Measurements from ENCODE around the gene TNS3. TPM values are rescaled to one million over a fixed set of nuclear protein-coding genes. Genes with fewer than 3 reads are reported as not detected.

Gene TNS3
- total RNA-seq, 4 donors from 2014 or later = 6.6 to 16.0 (median 9.6) TPM

DNA sequence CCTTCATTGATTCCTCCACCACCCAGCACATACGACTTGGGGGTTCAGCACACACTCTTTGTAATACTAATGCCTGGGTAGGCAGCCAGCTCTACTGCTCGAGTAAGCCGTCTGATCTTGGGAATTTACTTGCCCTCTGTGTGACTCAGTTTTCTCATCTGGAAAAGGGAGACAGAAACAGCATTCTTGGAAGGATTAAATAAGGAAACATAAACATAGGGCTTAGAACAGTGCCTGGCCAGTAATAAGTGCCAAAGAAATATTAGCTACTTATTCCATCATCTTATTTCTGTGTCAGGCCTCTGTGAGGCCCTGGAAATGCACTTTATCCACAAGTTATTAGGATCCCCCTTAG, 130.1 kb downstream of the TNS3 start:
- peak overlapping the region in 1 of 4 donors; percentile 59 for H3K27ac ChIP-seq
- TF ChIP-seq, protein P1, sequence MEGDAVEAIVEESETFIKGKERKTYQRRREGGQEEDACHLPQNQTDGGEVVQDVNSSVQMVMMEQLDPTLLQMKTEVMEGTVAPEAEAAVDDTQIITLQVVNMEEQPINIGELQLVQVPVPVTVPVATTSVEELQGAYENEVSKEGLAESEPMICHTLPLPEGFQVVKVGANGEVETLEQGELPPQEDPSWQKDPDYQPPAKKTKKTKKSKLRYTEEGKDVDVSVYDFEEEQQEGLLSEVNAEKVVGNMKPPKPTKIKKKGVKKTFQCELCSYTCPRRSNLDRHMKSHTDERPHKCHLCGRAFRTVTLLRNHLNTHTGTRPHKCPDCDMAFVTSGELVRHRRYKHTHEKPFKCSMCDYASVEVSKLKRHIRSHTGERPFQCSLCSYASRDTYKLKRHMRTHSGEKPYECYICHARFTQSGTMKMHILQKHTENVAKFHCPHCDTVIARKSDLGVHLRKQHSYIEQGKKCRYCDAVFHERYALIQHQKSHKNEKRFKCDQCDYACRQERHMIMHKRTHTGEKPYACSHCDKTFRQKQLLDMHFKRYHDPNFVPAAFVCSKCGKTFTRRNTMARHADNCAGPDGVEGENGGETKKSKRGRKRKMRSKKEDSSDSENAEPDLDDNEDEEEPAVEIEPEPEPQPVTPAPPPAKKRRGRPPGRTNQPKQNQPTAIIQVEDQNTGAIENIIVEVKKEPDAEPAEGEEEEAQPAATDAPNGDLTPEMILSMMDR (IDR thresholded peaks at IDR 0.05) = no peak
- TF ChIP-seq POLR2A (IDR thresholded peaks at IDR 0.05) = no peak
- H3K4me3 ChIP-seq = no peak overlapping the region
- no peaks in the 10 kb centered on the region for H3K36me3 ChIP-seq
- WGBS, 2 donors = 26 to 34% methylated on average over 3 of the region's 3 CpGs
- H3K4me1 ChIP-seq = peaks cover 0 to 34% (median 13%) of the 10 kb centered on the region in 3 donors
- H3K27me3 ChIP-seq = peaks cover 0 to 3% (median 0%) of the 10 kb centered on the region in 4 donors
- no peaks in the 10 kb centered on the region for H3K9me3 ChIP-seq
- DNase-seq = no peak
- intact Hi-C loops (cut with DNase I) = no loop called here

DNA sequence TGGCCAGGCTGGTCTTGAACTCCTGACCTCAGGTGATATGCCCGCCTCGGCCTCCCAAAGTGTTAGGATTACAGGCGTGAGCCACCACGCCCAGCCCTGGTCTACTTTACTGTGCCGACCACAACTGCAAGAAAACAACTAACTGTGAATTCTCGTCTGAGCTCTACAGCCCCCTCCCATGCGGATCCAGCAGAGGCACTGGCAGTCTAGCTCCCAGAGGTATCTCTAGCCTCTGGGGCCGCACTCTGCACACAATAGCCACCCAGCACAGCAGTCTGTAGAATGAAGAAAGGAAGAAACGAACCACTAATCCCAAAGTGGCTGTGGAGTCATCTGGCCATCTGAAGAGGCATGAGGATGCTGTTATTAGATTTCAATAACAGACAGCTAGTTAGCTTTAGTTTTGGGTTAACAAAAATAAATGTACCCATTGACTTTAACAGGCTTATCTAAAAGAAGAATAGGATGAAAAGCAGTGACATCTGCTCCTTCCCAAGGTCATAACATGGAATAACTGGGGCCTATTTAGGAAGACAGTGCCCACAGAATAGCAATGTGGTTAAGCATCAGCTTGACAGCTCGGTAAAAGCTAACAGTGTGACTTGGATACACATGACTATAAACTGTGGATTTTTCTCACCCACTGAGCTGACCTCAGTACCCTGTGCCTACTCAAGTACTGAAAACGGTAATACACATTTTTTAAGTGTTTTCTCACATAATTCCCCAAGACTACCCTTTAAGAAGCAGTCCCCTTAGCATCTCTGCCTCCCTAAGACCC, 131.9 kb downstream of the TNS3 start:
- Histone ChIP-seq H3K27me3 (peaks cover 0 to 3% (median 0%) of the 10 kb centered on the region in 4 donors), H3K27ac (no peak overlapping the region), H3K9me3 (no peaks in the 10 kb centered on the region), H3K4me1 (peaks cover 0 to 34% (median 13%) of the 10 kb centered on the region in 3 donors), H3K36me3 (no peaks in the 10 kb centered on the region), H3K4me3 (no peak overlapping the region)
- 70 to 79% methylated on average over 2 to 10 of the region's 11 CpGs for WGBS, 2 donors
- intact Hi-C loops (cut with DNase I) = loop anchor here (10.0 kb wide), 1 partner anchor 365 kb away; no protein-coding TSS in a partner anchor
- TF ChIP-seq, protein P1 (IDR thresholded peaks at IDR 0.05) = no peak
- TF ChIP-seq POLR2A (IDR thresholded peaks at IDR 0.05) = no peak
- DNase-seq = no peak

DNA sequence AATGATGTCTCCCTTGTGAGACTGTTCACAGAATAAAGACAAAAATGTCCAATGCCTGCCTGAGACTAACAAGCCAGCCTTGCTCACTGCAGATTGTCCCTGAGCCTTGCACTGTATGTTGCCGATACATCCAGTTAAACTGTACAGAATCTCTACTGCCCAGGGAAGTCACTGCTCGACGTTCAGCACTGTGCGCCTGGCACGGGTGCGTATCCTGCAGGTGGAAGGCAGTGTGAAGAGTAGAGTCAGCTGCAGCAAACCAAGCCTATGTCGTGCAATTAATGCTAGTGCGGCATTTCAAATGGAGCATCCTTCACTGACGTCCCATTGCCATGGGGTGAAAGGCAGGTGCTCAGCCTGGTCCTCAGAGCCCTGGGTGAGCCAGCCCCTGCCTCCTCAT, 132.9 kb downstream of the TNS3 start:
- H3K27ac ChIP-seq = no peak overlapping the region
- no peaks in the 10 kb centered on the region for H3K36me3 ChIP-seq
- no peaks in the 10 kb centered on the region for H3K9me3 ChIP-seq
- H3K4me3 ChIP-seq = no peak overlapping the region
- intact Hi-C loops (cut with DNase I) = loop anchor here (10.0 kb wide), 1 partner anchor 366 kb away; no protein-coding TSS in a partner anchor
- TF ChIP-seq, protein P1 (IDR thresholded peaks at IDR 0.05) = no peak
- no peak for TF ChIP-seq POLR2A (IDR thresholded peaks at IDR 0.05)
- DNase-seq = no peak
- H3K27me3 ChIP-seq = peaks cover 0 to 3% (median 0%) of the 10 kb centered on the region in 4 donors
- WGBS, 2 donors = 86 to 93% methylated on average over 4 to 9 of the region's 9 CpGs
- peaks cover 0 to 27% (median 13%) of the 10 kb centered on the region in 3 donors for H3K4me1 ChIP-seq

DNA sequence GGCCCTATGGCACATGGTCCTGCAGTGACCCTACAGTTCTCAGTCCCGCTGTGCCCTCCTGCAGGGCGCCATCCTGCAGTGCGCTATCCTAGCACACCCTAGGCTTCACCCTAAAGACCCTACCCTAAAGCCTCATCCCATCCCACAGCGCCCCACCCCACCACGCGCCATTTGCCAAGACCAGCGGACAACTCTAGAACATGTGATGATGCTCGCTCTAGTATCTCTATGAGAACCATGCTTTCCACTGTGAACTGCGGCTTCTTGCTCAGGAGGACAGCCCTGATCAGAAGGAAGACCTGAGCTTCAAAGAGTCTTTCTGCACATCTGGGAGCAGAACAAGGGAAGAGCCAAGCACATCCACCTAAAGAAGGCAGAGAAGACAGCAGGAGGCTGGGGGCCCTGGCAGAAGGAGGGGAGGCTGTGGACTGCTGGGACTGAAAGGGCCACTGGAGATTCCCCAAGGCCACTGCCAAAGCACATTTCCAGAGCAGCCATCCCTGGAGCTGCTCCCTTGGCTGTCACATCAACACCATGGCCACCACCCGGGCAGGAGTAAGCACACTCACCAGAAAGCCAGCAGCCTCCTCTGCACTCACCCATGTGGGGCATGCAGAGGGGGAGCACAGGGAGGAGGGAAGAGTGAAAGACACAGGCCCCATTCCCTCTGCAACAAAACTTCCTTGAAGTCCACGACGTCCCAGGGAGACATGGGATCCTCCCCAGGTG, 134.1 kb downstream of the TNS3 start:
- intact Hi-C loops (cut with DNase I) = loop anchor here (10.0 kb wide), 1 partner anchor 367 kb away; no protein-coding TSS in a partner anchor
- TF ChIP-seq, protein P1 (IDR thresholded peaks at IDR 0.05) = no peak
- no peak for TF ChIP-seq POLR2A (IDR thresholded peaks at IDR 0.05)
- Histone ChIP-seq H3K27me3 (no peaks in the 10 kb centered on the region), H3K9me3 (no peaks in the 10 kb centered on the region), H3K27ac (no peak overlapping the region), H3K4me3 (no peak overlapping the region), H3K36me3 (no peaks in the 10 kb centered on the region), H3K4me1 (peaks cover 0 to 15% (median 10%) of the 10 kb centered on the region in 3 donors)
- WGBS, 2 donors = 63 to 100% methylated on average over 5 to 6 of the region's 12 CpGs
- DNase-seq = no peak
